Neural cell (in vitro differentiated cells): ENCODE data around the gene FLII. TPM values are rescaled to one million over a fixed set of nuclear protein-coding genes. Genes with fewer than 3 reads are reported as not detected.

Experiments used
- H2AFZ ChIP-seq: fragments of 200-600, 300-800 bp; sonication (generic), shearing (Covaris generic); 2 replicates; pipeline ENCODE4 v1.6.0; 2014; ENCODE audit warnings: low read depth, mild to moderate bottlenecking, antibody characterized with exemption, low read length, moderate library complexity
- H3F3A ChIP-seq: fragments of 200-600 bp; shearing (Covaris generic); 2 replicates; pipeline ENCODE4 v1.6.1; 2016; ENCODE audit warnings: mild to moderate bottlenecking, moderate library complexity, mixed read lengths, antibody characterized with exemption, low read length; ENCODE audit not compliant: insufficient read depth, poor library complexity, severe bottlenecking
- H3K27ac ChIP-seq: fragments of 200-600, 300-800 bp; sonication (generic), shearing (Covaris generic); 2 replicates; pipeline ENCODE4 v1.5.1; 2014; ENCODE audit warnings: mild to moderate bottlenecking, low read length, moderate library complexity
- H3K27me3 ChIP-seq: fragments of 300-800, 200-600 bp; sonication (generic), shearing (Covaris generic); 2 replicates; pipeline ENCODE4 v1.6.0; 2014; ENCODE audit warnings: mild to moderate bottlenecking, low read depth, low read length, moderate library complexity; ENCODE audit not compliant: insufficient read depth
- H3K36me3 ChIP-seq: fragments of 300-800, 200-600 bp; sonication (generic), shearing (Covaris generic); 2 replicates; pipeline ENCODE4 v1.5.1; 2014; ENCODE audit warnings: mild to moderate bottlenecking, antibody characterized with exemption, low read length, moderate library complexity; ENCODE audit not compliant: insufficient read depth
- H3K4me2 ChIP-seq: fragments of 300-800, 200-600 bp; sonication (generic), shearing (Covaris generic); 2 replicates; pipeline ENCODE4 v1.6.0; 2014; ENCODE audit warnings: mild to moderate bottlenecking, low read length
- H3K4me3 ChIP-seq: fragments of 300-800, 200-600 bp; sonication (generic), shearing (Covaris generic); 2 replicates; pipeline ENCODE4 v1.5.1; 2014; ENCODE audit warnings: mild to moderate bottlenecking, low read length, moderate library complexity
- H3K79me2 ChIP-seq: fragments of 200-600 bp; shearing (Covaris generic); replicated peaks from 2 replicates; pipeline ENCODE4 v1.6.0; 2014; ENCODE audit warnings: mild to moderate bottlenecking, low read length, moderate library complexity; ENCODE audit not compliant: insufficient read depth
- H3K9ac ChIP-seq: fragments of 300-800, 200-600 bp; sonication (generic), shearing (Covaris generic); 2 replicates; pipeline ENCODE4 v1.6.1; 2016; ENCODE audit warnings: mild to moderate bottlenecking, low read length, mixed read lengths
- H3K9me2 ChIP-seq: fragments of 200-600 bp; shearing (Covaris generic); 2 replicates; pipeline ENCODE4 v1.6.1; 2016; ENCODE audit warnings: mild to moderate bottlenecking, low read length, mixed read lengths; ENCODE audit not compliant: insufficient read depth
- H3K9me3 ChIP-seq: fragments of 200-600, 300-800 bp; sonication (generic), shearing (Covaris generic); 2 replicates; pipeline ENCODE4 v1.6.1; 2016; ENCODE audit warnings: mild to moderate bottlenecking, mixed run types, low read length, moderate library complexity, mixed read lengths
- H4K20me1 ChIP-seq: fragments of 200-600 bp; shearing (Covaris generic); 2 replicates; pipeline ENCODE4 v1.6.1; 2016; ENCODE audit warnings: mild to moderate bottlenecking, mixed run types; ENCODE audit not compliant: insufficient read depth
- EP300 ChIP-seq: fragments of 450-650 bp; conservative IDR thresholded peaks from 2 replicates; pipeline ENCODE4 v1.6.1; 2014; ENCODE audit warnings: antibody characterized with exemption, mild to moderate bottlenecking, moderate library complexity; ENCODE audit not compliant: poor library complexity, severe bottlenecking
- EZH2 ChIP-seq: fragments of 200-600, 300-800 bp; shearing (Covaris generic), sonication (generic); IDR thresholded peaks from 2 replicates; pipeline ENCODE4 v1.6.1; 2014; ENCODE audit warnings: antibody characterized with exemption, low read length, borderline replicate concordance, mild to moderate bottlenecking; ENCODE audit not compliant: insufficient read depth, poor library complexity, severe bottlenecking
- MXI1 ChIP-seq: fragments of 450-650 bp; conservative IDR thresholded peaks from 2 replicates; pipeline ENCODE4 v1.6.1; 2014; ENCODE audit warnings: antibody characterized with exemption, mild to moderate bottlenecking; ENCODE audit not compliant: poor library complexity, severe bottlenecking
- POLR2AphosphoS5 ChIP-seq: IDR thresholded peaks from 2 replicates; pipeline ENCODE4 v1.6.1; 2012
- RAD21 ChIP-seq: fragments of 450-650 bp; conservative IDR thresholded peaks from 2 replicates; pipeline ENCODE4 v1.6.1; 2014; ENCODE audit warnings: antibody characterized with exemption, mild to moderate bottlenecking, moderate library complexity
- SMC3 ChIP-seq: fragments of 450-650 bp; conservative IDR thresholded peaks from 2 replicates; pipeline ENCODE4 v1.6.1; 2014; ENCODE audit warnings: antibody characterized with exemption, mild to moderate bottlenecking, moderate library complexity; ENCODE audit not compliant: poor library complexity
- TAF1 ChIP-seq: IDR thresholded peaks from 2 replicates; pipeline ENCODE4 v1.6.1; 2012; ENCODE audit warnings: low read depth
- polyA plus RNA-seq: library from polyadenylated mRNA; depleted of rRNA; stranded (reverse); fragments of >200 nt; gene quantifications from 2 replicates; pipeline ENCODE4 v1.2.3, GENCODE V29; 2014
- TF ChIP-seq, protein P1 (sequence below): fragments of 450-650 bp; IDR thresholded peaks from 2 replicates; pipeline ENCODE4 v1.5.1; 2014; ENCODE audit warnings: antibody characterized with exemption, mild to moderate bottlenecking, moderate library complexity; ENCODE audit not compliant: poor library complexity, severe bottlenecking
- TF ChIP-seq, protein P2 (sequence below): IDR thresholded peaks from 2 replicates; pipeline ENCODE4 v1.6.1; 2012; ENCODE audit warnings: borderline replicate concordance

The FLII gene
- polyA plus RNA-seq, 1 donor from 2014 or later = 93.0 TPM

DNA sequence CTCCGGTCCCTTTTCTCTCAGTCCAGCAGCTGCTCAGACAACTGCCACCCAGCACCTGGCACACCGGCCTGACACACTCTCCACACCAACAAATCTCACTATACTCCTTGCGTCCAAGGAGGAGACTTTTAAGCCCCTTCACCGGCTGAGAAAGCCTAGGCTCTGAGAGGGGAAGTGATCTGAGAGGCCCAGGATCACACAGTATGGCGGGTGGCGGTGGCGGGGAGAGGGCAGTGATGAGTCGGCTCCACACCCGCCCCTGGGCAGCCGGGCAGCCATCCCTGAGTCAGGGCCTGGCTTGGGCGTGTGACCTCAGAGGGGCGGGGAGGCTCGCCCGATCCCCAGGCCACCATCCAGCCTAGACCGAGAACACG lies 569 bp downstream of the FLII start:
- Histone ChIP-seq H4K20me1 (no peaks in the 10 kb centered on the region), H3K9me2 (no peaks in the 10 kb centered on the region), H2AFZ (peak overlapping the region; percentile 27), H3K27me3 (no peaks in the 10 kb centered on the region), H3K4me2 (peak overlapping the region; percentile 63), H3K9me3 (no peaks in the 10 kb centered on the region), H3K36me3 (no peaks in the 10 kb centered on the region), H3K27ac (peak overlapping the region; percentile 67), H3F3A (no peaks in the 10 kb centered on the region), H3K79me2 (peaks cover 31% of the 10 kb centered on the region), H3K4me3 (peak overlapping the region; percentile 98), H3K9ac (peak overlapping the region; percentile 89)
- TF ChIP-seq POLR2AphosphoS5 (no peak), MXI1 (no peak), EZH2 (no peak)

DNA sequence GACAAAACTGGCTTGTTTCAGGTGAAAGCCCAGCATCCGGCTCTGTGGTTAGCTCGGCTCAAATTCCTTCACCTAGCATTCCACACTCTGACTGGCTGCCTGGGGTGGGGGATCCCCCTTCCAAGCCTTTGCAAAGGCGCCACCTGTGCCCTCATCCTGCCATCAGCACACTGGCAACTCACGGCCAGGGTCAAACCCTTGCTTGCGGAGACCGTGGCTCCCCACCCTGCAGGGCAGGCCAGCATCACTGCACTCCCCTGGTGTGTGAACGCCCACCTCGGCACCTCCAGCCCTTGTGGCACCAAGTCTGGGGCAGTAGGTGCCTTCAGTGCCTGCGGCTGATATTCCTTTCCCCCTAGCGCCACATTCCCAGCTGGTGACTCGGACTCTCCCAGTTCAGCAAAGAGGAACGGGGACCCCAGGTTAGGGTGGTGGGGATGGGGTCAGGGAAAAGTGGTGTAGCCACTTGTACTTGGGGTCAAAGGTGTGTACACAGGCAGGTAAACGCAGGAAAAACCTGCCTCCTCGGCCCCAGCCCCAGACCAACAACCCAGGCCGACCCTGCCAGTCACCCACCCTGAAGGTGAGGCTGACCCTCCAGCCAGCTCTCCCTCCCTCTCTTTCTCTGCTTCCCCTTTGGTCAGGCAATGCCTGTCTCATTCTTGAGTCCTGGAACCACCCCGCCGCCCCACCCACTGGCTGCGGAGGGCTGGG lies 1.1 kb downstream of the FLII start:
- H3K36me3 ChIP-seq = no peaks in the 10 kb centered on the region
- TF ChIP-seq, protein P1, sequence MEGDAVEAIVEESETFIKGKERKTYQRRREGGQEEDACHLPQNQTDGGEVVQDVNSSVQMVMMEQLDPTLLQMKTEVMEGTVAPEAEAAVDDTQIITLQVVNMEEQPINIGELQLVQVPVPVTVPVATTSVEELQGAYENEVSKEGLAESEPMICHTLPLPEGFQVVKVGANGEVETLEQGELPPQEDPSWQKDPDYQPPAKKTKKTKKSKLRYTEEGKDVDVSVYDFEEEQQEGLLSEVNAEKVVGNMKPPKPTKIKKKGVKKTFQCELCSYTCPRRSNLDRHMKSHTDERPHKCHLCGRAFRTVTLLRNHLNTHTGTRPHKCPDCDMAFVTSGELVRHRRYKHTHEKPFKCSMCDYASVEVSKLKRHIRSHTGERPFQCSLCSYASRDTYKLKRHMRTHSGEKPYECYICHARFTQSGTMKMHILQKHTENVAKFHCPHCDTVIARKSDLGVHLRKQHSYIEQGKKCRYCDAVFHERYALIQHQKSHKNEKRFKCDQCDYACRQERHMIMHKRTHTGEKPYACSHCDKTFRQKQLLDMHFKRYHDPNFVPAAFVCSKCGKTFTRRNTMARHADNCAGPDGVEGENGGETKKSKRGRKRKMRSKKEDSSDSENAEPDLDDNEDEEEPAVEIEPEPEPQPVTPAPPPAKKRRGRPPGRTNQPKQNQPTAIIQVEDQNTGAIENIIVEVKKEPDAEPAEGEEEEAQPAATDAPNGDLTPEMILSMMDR = no peak
- peak overlapping the region; percentile 67 for H3K27ac ChIP-seq
- H2AFZ ChIP-seq = peak overlapping the region; percentile 27
- H3K4me2 ChIP-seq = peak overlapping the region; percentile 63
- no peaks in the 10 kb centered on the region for H4K20me1 ChIP-seq
- H3K9ac ChIP-seq = peak overlapping the region; percentile 89
- peaks cover 31% of the 10 kb centered on the region for H3K79me2 ChIP-seq
- peak overlapping the region; percentile 98 for H3K4me3 ChIP-seq
- H3F3A ChIP-seq = no peaks in the 10 kb centered on the region
- no peaks in the 10 kb centered on the region for H3K9me3 ChIP-seq
- H3K27me3 ChIP-seq = no peaks in the 10 kb centered on the region
- H3K9me2 ChIP-seq = no peaks in the 10 kb centered on the region

DNA sequence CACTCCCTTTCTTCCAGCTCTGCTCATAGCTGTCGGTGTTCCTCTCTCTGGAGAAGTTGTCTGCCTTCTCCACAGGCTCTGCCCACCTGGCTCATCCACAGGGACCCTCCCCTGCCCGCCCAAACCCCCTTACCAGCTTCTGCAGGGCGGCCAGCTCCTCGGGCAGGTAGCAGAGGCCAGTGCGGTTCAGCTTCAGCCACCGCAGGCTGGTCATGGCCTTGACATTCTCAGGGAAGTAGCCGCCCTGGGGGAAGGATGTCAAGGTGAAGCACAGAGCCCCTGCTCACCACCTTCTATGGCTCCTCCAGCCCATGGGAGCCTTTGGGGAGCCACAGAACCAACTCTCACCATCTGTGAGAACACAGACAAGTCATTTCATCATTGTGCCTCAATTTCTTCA lies 1.8 kb downstream of the FLII start:
- no peaks in the 10 kb centered on the region for H3K36me3 ChIP-seq
- no peak overlapping the region for H2AFZ ChIP-seq
- TF ChIP-seq EZH2 = no peak
- no peak for TF ChIP-seq MXI1
- TF ChIP-seq SMC3 = no peak
- no peak for TF ChIP-seq EP300
- TF ChIP-seq, protein P1 = no peak
- TF ChIP-seq POLR2AphosphoS5 = no peak
- no peak for TF ChIP-seq RAD21
- TF ChIP-seq, protein P2, sequence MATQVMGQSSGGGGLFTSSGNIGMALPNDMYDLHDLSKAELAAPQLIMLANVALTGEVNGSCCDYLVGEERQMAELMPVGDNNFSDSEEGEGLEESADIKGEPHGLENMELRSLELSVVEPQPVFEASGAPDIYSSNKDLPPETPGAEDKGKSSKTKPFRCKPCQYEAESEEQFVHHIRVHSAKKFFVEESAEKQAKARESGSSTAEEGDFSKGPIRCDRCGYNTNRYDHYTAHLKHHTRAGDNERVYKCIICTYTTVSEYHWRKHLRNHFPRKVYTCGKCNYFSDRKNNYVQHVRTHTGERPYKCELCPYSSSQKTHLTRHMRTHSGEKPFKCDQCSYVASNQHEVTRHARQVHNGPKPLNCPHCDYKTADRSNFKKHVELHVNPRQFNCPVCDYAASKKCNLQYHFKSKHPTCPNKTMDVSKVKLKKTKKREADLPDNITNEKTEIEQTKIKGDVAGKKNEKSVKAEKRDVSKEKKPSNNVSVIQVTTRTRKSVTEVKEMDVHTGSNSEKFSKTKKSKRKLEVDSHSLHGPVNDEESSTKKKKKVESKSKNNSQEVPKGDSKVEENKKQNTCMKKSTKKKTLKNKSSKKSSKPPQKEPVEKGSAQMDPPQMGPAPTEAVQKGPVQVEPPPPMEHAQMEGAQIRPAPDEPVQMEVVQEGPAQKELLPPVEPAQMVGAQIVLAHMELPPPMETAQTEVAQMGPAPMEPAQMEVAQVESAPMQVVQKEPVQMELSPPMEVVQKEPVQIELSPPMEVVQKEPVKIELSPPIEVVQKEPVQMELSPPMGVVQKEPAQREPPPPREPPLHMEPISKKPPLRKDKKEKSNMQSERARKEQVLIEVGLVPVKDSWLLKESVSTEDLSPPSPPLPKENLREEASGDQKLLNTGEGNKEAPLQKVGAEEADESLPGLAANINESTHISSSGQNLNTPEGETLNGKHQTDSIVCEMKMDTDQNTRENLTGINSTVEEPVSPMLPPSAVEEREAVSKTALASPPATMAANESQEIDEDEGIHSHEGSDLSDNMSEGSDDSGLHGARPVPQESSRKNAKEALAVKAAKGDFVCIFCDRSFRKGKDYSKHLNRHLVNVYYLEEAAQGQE = no peak
- TF ChIP-seq TAF1 = no peak
- H3K27ac ChIP-seq = no peak overlapping the region
- H3F3A ChIP-seq = no peaks in the 10 kb centered on the region
- H3K9me3 ChIP-seq = no peaks in the 10 kb centered on the region
- peak overlapping the region; percentile 89 for H3K9ac ChIP-seq
- H4K20me1 ChIP-seq = no peaks in the 10 kb centered on the region
- no peaks in the 10 kb centered on the region for H3K27me3 ChIP-seq
- H3K4me2 ChIP-seq = no peak overlapping the region
- H3K4me3 ChIP-seq = peak overlapping the region; percentile 98
- no peaks in the 10 kb centered on the region for H3K9me2 ChIP-seq
- H3K79me2 ChIP-seq = peaks cover 25% of the 10 kb centered on the region
